Stimulated activated CD8-positive, alpha-beta memory T cell treated with anti-CD3 and anti-CD28 coated beads, Interleukin-15, amount 100 ng/mL, for 1 hour (primary cell): ENCODE data around the gene ACTL7B.
"Not testable (repeated sequence)": the region's sequence is repeated elsewhere in the genome, so short reads cannot be mapped to it uniquely, and the experiment has no call there.

Experiments
- DNase-seq: peaks from one replicate; pipeline ENCODE4 v3.0.0-alpha.2; 2020; ENCODE audit warnings: low read depth

ACTL7B gene

DNA sequence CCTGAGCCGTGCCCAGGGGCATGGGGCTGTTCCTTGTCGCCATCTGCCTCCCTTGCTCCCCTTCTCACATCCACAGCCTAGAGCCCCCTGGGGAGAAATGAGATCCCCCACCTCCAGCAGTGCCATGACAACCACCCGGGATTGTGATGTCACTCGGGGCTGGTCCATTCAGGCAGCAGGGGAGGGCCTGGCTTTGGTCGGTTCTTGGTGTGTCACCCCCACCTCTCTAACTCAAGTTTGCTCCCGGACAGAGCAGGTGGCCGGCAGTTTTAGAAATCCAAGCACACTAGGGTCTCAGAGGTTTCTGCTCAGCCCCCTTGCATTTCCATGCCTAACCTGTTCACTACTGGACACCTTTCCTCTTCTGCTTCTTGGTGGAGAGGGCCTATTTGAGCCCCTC lies at the start of gene ACTL7B:
TSS of gene ACTL7B (minus strand) at position 99 of the 400 bp plus-strand sequence. CDS start at position 43, 56 bp downstream.
- no peak for DNase-seq

GRCh38 chr9:108905494-108905893 lies 49.7 kb upstream of the ACTL7B start:
- DNase-seq = no peak

GRCh38 chr9:108904161-108904560 lies 48.4 kb upstream of the ACTL7B start:
- DNase-seq = no peak

GRCh38 chr9:108903420-108904103 lies 47.8 kb upstream of the ACTL7B start:
- no peak for DNase-seq

DNA sequence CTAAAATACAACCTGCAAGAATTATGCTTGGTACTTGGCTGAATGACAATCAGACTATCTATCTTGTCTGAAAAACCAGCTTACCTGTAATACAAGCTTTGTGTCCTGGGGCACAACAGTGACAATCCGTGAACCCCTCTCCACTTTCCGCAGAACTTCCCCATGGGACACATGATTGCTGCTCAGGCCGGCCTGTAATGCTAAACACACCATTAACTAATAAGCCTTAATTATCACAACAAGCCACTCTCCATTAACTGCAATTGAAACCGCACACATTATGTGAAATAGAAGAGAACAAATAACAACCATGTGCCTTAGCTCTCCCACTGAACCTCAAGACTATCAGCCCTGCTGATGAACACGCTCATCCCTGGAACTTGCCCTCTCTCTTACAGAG lies 44.4 kb upstream of the ACTL7B start:
- DNase-seq = no peak

- DNase-seq = not testable (repeated sequence)
Observed at GRCh38 chr9:108899023-108899695, 43.4 kb upstream of the ACTL7B start.

DNA sequence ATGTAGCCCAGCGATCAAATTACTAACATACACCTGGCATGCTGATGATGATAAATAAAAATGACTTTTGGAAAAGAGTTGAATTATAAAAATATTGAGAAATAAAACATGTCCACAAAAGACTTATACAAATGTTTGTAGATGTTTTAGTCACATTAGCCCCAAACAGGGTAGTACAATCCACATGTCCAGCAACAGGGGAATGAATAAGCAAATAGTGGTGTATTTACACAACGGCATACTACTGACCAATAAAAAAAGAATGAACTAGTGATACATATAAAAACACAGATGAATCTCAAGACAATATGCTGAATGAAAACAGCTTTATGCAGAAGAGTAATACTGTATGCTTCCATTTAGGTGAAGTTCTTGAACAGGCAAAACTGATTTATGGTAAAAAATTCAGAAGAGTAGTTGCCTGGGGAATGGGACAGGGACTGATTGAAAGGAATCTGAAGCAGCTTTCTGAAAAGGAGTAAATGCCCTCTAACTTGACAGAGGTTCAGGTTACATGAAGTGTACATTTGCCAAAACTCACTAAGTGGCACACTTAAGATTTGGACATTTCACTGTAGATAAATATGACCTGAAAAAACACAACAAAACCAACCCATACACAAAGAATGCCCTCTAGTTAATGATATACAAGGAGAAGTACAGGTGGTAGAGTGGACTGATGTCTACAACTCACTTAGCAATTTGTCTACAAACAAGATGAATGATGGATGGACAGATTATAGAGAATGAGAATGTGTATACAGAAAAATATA lies 41.7 kb upstream of the ACTL7B start:
- DNase-seq = no peak

DNA sequence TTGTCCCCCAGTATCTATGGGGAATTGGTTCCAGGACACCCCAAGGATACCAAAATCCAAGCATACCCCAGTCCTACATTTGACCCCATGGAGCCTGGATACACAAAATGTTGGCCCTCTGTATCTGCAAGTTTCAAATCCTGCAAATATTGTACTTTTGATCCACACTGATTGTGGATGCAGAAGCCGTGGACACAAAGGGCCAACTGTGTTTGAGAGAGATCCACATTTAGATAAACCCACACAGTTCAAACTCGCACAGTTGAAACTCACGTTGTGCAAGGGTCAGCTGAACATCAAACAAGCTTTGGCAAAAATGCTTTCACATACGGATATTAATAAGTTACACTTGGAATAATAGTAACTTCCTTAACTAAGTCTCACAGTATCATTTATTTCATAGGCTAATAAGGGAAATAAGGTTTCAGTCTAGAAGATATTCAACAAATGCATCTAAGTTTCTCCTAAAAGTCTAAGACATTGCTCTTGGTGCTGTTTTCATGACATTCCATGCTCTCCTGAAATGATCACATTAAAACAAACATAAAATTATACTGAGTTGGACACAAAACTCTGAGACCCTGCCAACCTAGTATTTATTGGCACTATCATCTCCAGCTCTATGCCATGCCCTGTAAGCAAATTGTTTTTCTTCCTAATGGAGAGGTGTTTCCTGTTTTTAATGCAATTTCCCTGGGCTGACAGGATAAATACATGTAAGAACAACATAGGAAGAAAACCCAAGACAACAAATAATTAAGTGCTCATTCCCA lies 38.6 kb upstream of the ACTL7B start:
- DNase-seq = no peak

DNA sequence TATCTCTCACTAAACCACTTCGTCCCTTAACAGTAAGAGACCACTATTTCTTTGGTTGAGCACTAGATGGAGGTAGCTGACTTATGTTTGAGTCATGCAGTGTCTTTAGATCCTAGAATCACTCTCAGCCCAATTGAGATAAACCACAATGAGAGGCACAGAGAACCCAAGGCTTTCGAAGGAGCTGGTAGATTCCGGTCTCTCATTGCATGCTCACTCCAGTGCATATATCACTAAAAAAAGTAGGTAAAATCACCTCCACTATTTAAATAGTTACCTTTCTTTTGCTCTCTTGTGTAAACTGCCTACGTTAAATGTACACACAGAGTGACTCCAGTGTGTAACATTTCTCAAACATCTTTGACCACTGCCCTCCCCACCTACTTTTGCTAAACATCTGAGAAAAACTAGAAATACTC lies 33.9 kb upstream of the ACTL7B start:
- DNase-seq = no peak

- DNase-seq = not testable (repeated sequence)
Observed at GRCh38 chr9:108886594-108887271, 30.9 kb upstream of the ACTL7B start.

DNA sequence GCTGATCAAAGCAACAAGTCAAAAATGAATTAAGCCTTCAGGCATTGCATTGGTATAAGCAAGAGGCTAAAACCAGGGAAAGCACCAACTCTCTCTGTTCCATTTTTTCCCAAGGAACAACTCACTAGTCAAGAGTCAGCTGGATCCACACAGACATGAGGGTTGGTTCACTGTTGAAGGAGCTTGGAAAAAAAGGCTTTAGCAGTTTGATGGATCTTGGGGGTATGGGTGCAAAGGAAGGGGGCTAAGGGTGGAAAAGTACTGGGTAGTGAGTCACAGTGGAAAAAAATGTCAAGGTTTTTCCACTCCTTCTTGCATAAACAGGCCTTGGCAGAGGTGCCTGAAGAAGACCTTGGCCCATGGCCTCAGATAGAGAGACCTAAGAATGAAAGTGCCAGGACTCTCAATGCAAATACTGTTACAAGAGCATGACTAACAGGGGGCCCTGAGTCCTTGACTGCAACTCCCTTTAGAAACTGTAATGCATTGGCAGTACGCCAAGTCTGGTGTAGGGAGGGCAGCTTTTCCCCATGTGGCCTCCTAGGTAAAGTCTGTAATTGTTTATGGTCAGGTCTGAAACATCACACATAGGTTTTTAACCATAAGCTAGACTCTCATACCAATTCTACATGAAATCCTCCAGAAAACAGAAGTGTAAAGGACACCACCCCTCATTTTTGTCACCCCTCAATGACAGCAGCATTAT lies 30.0 kb upstream of the ACTL7B start:
- DNase-seq = no peak

- DNase-seq = no peak
Observed at GRCh38 chr9:108884701-108885100, 28.9 kb upstream of the ACTL7B start.

GRCh38 chr9:108883085-108883484 lies 27.3 kb upstream of the ACTL7B start:
- DNase-seq = no peak

GRCh38 chr9:108882052-108882888 lies 26.5 kb upstream of the ACTL7B start:
- DNase-seq = no peak

DNA sequence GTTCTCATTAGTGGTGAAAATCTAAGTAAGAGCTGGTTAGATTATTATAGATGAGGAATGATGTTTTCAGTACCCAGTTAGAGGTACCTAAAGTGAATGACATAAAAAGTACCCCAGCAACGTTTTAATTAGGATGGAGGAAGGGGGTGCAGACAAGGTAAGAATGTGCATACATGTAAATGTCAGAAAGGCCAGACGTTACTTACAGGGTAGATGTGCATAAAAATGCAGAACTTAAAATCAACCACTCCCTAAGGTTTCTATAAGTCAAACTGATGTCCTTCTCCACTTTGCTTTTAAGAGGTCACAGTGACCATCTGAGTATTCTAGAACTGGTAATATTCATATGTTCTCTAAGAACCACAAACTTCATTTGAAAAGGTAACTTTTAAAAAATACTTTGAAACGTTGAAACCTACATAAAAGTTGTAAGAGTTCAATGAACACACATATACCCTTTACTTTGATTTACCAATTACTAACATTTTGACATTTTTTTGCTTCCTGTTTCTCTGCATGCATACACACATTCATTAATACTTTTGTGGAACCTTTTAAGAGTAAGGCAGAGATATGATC lies 25.0 kb upstream of the ACTL7B start:
- no peak for DNase-seq

GRCh38 chr9:108877524-108877923 lies 21.7 kb upstream of the ACTL7B start:
- no peak for DNase-seq

DNA sequence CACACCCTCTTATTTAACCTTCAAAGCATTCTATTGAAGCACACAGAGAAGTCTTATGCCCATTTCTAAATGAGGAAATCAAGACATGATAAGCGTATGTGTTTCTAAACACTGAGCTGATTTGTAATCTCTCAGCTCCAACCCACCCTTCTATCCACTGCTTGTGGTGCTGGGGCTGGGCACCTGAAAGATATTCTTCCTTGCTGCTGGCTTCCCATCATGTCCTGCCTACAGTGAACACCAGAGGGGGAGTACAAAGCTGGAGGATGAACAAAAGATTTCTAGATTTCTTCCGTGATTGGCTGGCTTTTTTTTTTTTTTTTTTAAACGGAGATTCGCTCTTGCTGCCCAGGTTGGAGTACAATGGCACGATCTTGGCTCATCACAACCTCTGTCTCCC lies 20.6 kb upstream of the ACTL7B start:
- DNase-seq = no peak

GRCh38 chr9:108874058-108874788 lies 18.4 kb upstream of the ACTL7B start:
- no peak for DNase-seq
